HepG2 (cell line): ENCODE data around the gene NKD2. TPM values are rescaled to one million over a fixed set of nuclear protein-coding genes. Genes with fewer than 3 reads are reported as not detected.

Source experiments
- ATAC-seq: fragments of 200-7000 bp; cut with Tn5 transposase; 3 replicates; pipeline ENCODE4 v1.9.1; 2020; ENCODE audit warnings: mild to moderate bottlenecking, moderate library complexity
- BruUV-seq: library from RNA; stranded (reverse); fragments of 400-500 nt; replicated peaks from 2 replicates; lab custom pipeline; 2021; lab: Mats Ljungman, UMichigan
- CTCF ChIA-PET: fragments of 300-600 bp; formaldehyde crosslinking; extraction: SDS; loops from one replicate; lab custom pipeline; 2021; ENCODE audit warnings: low total read pairs, inconsistent platforms, low intra/inter-chr PET ratio; lab: Yijun Ruan, JAX
- POLR2A ChIA-PET: fragments of 350-600 bp; sonication (Branson Sonifier 250); formaldehyde crosslinking; loops from one replicate; lab custom pipeline; 2020; ENCODE audit warnings: antibody characterized with exemption, inconsistent platforms; lab: Yijun Ruan, JAX
- DNase-seq: peaks from one replicate; pipeline ENCODE4 v3.0.0-alpha.2; 2015; ENCODE audit warnings: low spot score
- FAIRE-seq: peaks from 3 replicates; lab custom pipeline; 2011; peaks lifted over from hg19 to GRCh38; lab: Jason Lieb, UNC
- H2AFZ ChIP-seq: one replicate; pipeline ENCODE4 v1.6.1; 2011; ENCODE audit warnings: low read length, inconsistent platforms
- H3K27ac ChIP-seq: fragments of 300-600 bp; 3 replicates; pipeline ENCODE4 v1.8.0; 2011; ENCODE audit warnings: mixed run types, mild to moderate bottlenecking, mixed read lengths, low read length, inconsistent platforms; ENCODE audit not compliant: insufficient read depth; ENCODE audit errors: extremely low read length
- H3K27me3 ChIP-seq, 2 experiments: fragments of 200-600 bp in 1 of 2; 2 replicates in 1 of 2; 3 replicates in 1 of 2; pipeline versions ENCODE4 v1.6.0 to v1.8.0; 2011; ENCODE audit warnings: low read length in 2 of 2, mild to moderate bottlenecking in 2 of 2, moderate library complexity in 2 of 2, inconsistent platforms in 1 of 2; ENCODE audit not compliant: insufficient read depth in 2 of 2, control insufficient read depth in 1 of 2
- H3K36me3 ChIP-seq, 2 experiments: fragments of 200-600 bp in 1 of 2; replicated peaks in 1 of 2; 2 replicates in 1 of 2; 3 replicates in 1 of 2; pipeline versions ENCODE4 v1.5.1 to v1.8.0; 2011; ENCODE audit warnings: low read length in 2 of 2, inconsistent platforms in 1 of 2; ENCODE audit not compliant: insufficient read depth in 2 of 2, control insufficient read depth in 1 of 2
- H3K4me1 ChIP-seq: 2 replicates; pipeline ENCODE4 v1.5.1; 2012; ENCODE audit warnings: low read length, inconsistent platforms; ENCODE audit not compliant: insufficient read depth
- H3K4me2 ChIP-seq: 2 replicates; pipeline ENCODE4 v1.6.0; 2011; ENCODE audit warnings: low read depth, low read length, inconsistent platforms
- H3K4me3 ChIP-seq, 3 experiments: fragments of 200-600 bp in 1 of 3; sonication (generic), shearing (Covaris generic) in 1 of 3; replicated peaks in 1 of 3; 2 replicates each; pipeline ENCODE4 v1.5.1; 2011 to 2016; ENCODE audit warnings: low read length in 3 of 3, inconsistent platforms in 2 of 3, low read depth in 2 of 3, mild to moderate bottlenecking in 2 of 3, control low read depth in 1 of 3, mixed read lengths in 1 of 3; ENCODE audit not compliant: insufficient read depth in 1 of 3
- H3K79me2 ChIP-seq: one replicate; pipeline ENCODE4 v1.6.1; 2011; ENCODE audit warnings: low read length, inconsistent platforms; ENCODE audit not compliant: insufficient read depth
- H3K9ac ChIP-seq: 2 replicates; pipeline ENCODE4 v1.6.0; 2011; ENCODE audit warnings: mild to moderate bottlenecking, low read depth, low read length, inconsistent platforms; ENCODE audit not compliant: insufficient read depth
- H3K9me3 ChIP-seq: 2 replicates; pipeline ENCODE4 v1.5.1; 2012; ENCODE audit warnings: mild to moderate bottlenecking, low read length
- H4K20me1 ChIP-seq: 2 replicates; pipeline ENCODE4 v1.6.0; 2011; ENCODE audit warnings: inconsistent platforms, mild to moderate bottlenecking, low read length, moderate library complexity; ENCODE audit not compliant: insufficient read depth
- CTCF ChIP-seq: sonication (generic); formaldehyde crosslinking; IDR thresholded peaks from 2 replicates; pipeline ENCODE4 v1.5.0; 2020; ENCODE audit warnings: mild to moderate bottlenecking, missing genetic modification reagents, moderate library complexity
- MYC ChIP-seq: sonication (generic); formaldehyde crosslinking; IDR thresholded peaks from 2 replicates; pipeline ENCODE4 v1.9.0; 2021; ENCODE audit warnings: missing genetic modification reagents, borderline replicate concordance
- RAD21 ChIP-seq: fragments of 450-650 bp; formaldehyde crosslinking; IDR thresholded peaks from 2 replicates; pipeline ENCODE4 v1.5.0; 2020; ENCODE audit warnings: mild to moderate bottlenecking
- SMC3 ChIP-seq: IDR thresholded peaks from 2 replicates; pipeline ENCODE4 v1.6.1; 2011; ENCODE audit warnings: low read length, improper control_type of control experiment
- STAG1 ChIP-seq: sonication (generic); formaldehyde crosslinking; IDR thresholded peaks from 2 replicates; pipeline ENCODE4 v1.4.0; 2020; ENCODE audit warnings: missing genetic modification reagents
- ZFP36 ChIP-seq: fragments of 150-350 bp; IDR thresholded peaks from 2 replicates; pipeline ENCODE4 v1.6.1; 2018; ENCODE audit warnings: borderline replicate concordance, low read length, low read depth; ENCODE audit not compliant: partially characterized antibody
- ZNF331 ChIP-seq: sonication (generic); formaldehyde crosslinking; IDR thresholded peaks from 2 replicates; pipeline ENCODE4 v1.4.0; 2020; ENCODE audit warnings: missing genetic modification reagents
- ZNF549 ChIP-seq: sonication (generic); formaldehyde crosslinking; IDR thresholded peaks from 2 replicates; pipeline ENCODE4 v1.5.0; 2020; ENCODE audit warnings: missing genetic modification reagents
- ZNF691 ChIP-seq: sonication (generic); formaldehyde crosslinking; IDR thresholded peaks from 2 replicates; pipeline ENCODE4 v1.4.0; 2020; ENCODE audit warnings: missing genetic modification reagents, low read depth, mild to moderate bottlenecking, borderline replicate concordance
- ZNF7 ChIP-seq: IDR thresholded peaks from 2 replicates; pipeline ENCODE4 v1.6.1; 2016; ENCODE audit warnings: missing biosample characterization, missing genetic modification reagents
- WGBS: methylation state at CpG from one replicate; pipeline ENCODE4 v1.1.6; 2017; ENCODE audit warnings: low lambda C conversion rate; 5-methylcytosine and 5-hydroxymethylcytosine counted together
- in situ Hi-C: cut with HindIII; loops from 2 replicates; pipeline ENCODE4 v1.10.0; 2017; ENCODE audit warnings: low pct_unique_long_range_greater_than_20kb; ENCODE audit not compliant: extremely low pct_ligation_motif_present
- intact Hi-C: fragments of 100-400 bp; cut with micrococcal nuclease; formaldehyde crosslinking; loops from one replicate; pipeline ENCODE4 v1.10.0; 2022; ENCODE audit not compliant: unreplicated experiment
- polyA plus RNA-seq, 8 experiments: library from polyadenylated mRNA; depleted of rRNA in 3 of 8; stranded (reverse) in 7 of 8; unstranded in 1 of 8; fragments of >200 nt; fragmentation: Illumina TruSeq in 4 of 8; extraction: Trizol in 4 of 8; gene quantifications; 2 replicates each; pipeline versions ENCODE4 v1.2.1 to v1.2.3, GENCODE V29; 2011 to 2016; ENCODE audit warnings: low read depth in 4 of 8, missing spikeins in 1 of 8, mixed read lengths in 1 of 8; ENCODE audit not compliant: insufficient read depth in 1 of 8
- total RNA-seq, 5 experiments: library from RNA; depleted of rRNA; stranded (reverse); fragments of >200 nt; fragmentation: Illumina TruSeq; extraction: Trizol; gene quantifications; 2 replicates each; pipeline ENCODE4 v1.2.3, GENCODE V29; 2016; ENCODE audit warnings: low read depth in 1 of 5

Gene NKD2
- total and polyA plus RNA-seq, 2 of the 13 experiments (the other 11 are each of a cell fraction or from before 2014, with no cell fraction given), result 0.53 to 0.82 TPM

GRCh38 chr5:988322-988721 is 20.3 kb upstream of the NKD2 start:
- Histone ChIP-seq H3K9me3 (peaks cover 6% of the 10 kb centered on the region; the same call in 1 of the 2 replicates), H3K4me3 (no peak overlapping the region), H4K20me1 (no peaks in the 10 kb centered on the region), H3K27ac (no peak overlapping the region), H3K27me3 (peaks cover 0 to 12% of the 10 kb centered on the region in 2 experiments; a peak in 2 of 5 replicates), H3K9ac (no peak overlapping the region), H3K36me3 (no peaks in the 10 kb centered on the region), H3K79me2 (no peaks in the 10 kb centered on the region), H3K4me2 (no peak overlapping the region), H2AFZ (no peak overlapping the region), H3K4me1 (0 out of 2 replicates have a peak, but pooled peaks cover 5% of the 10 kb centered on the region)
- in situ Hi-C loops, result no loop called here
- WGBS, result 33% methylated on average over 6 of the region's 6 CpGs
- BruUV-seq, result no TSS peak
- ChIA-PET POLR2A (no interaction called here), CTCF (no interaction called here)
- peak; percentile 98 for TF ChIP-seq ZNF7 (CRISPR knock-in tag)
- TF ChIP-seq ZFP36, result peak; percentile 47
- TF ChIP-seq ZNF549 (CRISPR knock-in tag), result no peak
- no peak for TF ChIP-seq ZNF691 (CRISPR knock-in tag)
- DNase-seq, result no peak
- ATAC-seq, result no peak
- intact Hi-C loops, result no loop called here
- FAIRE-seq, result no peak

GRCh38 chr5:989961-990530 is 18.6 kb upstream of the NKD2 start:
- H3K9me3 ChIP-seq, result peaks cover 6% of the 10 kb centered on the region; the same call in 1 of the 2 replicates
- H3K9ac ChIP-seq, result no peak overlapping the region
- H4K20me1 ChIP-seq, result no peaks in the 10 kb centered on the region
- in situ Hi-C loops (no loop called here), intact Hi-C loops (loop anchor here (2.0 kb wide), 1 partner anchor 21 kb away; no protein-coding TSS in a partner anchor)
- H3K4me2 ChIP-seq, result no peak overlapping the region
- peaks cover 0 to 12% of the 10 kb centered on the region in 2 experiments; a peak in 2 of 5 replicates for H3K27me3 ChIP-seq
- CTCF ChIA-PET, result no interaction called here
- TF ChIP-seq RAD21 (CRISPR knock-in tag) (0 out of 2 replicates have a peak, but pooled peaks have one; percentile 35), ZNF331 (CRISPR knock-in tag) (no peak), STAG1 (CRISPR knock-in tag) (peak; percentile 81), MYC (CRISPR knock-in tag) (peak; percentile 33; the same call in 1 of the 2 replicates), SMC3 (peak; percentile 18; the same call in 1 of the 2 replicates), CTCF (CRISPR knock-in tag) (peak; percentile 70)
- FAIRE-seq (no peak), ATAC-seq (peak; percentile 61), DNase-seq (no peak)
- no TSS peak for BruUV-seq
- H3K4me3 ChIP-seq, result no peak overlapping the region
- no peaks in the 10 kb centered on the region for H3K36me3 ChIP-seq
- H3K79me2 ChIP-seq, result no peaks in the 10 kb centered on the region
- H3K4me1 ChIP-seq, result peaks cover 23% of the 10 kb centered on the region
- POLR2A ChIA-PET, result no interaction called here
- no peak overlapping the region for H3K27ac ChIP-seq
- H2AFZ ChIP-seq, result no peak overlapping the region
- 57% methylated on average over 8 of the region's 14 CpGs for WGBS
